Lung (tissue), 12 donors: ENCODE measurements around the gene CACUL1. TPM values are rescaled to one million over a fixed set of nuclear protein-coding genes. Genes with fewer than 3 reads are reported as not detected.
"Not testable (repeated sequence)": the region's sequence is repeated elsewhere in the genome, so short reads cannot be mapped to it uniquely, and the experiment has no call there.

ENCODE experiments used
- ATAC-seq: fragments of 200-7000 bp; cut with Tn5 transposase; one replicate; pipeline ENCODE4 v1.9.1; 2020; ENCODE audit warnings: moderate number of reproducible peaks; ENCODE audit not compliant: insufficient read depth, low FRiP score
- DNase-seq, 3 donors: peaks; one replicate each; pipeline ENCODE4 v3.0.0-alpha.2; 2013 to 2017
- H3K27ac ChIP-seq, 2 donors: one replicate each; pipeline ENCODE4 v1.5.1; 2013; ENCODE audit warnings: mild to moderate bottlenecking in 2 of 2, moderate library complexity in 2 of 2, control low read depth in 1 of 2, inconsistent platforms in 1 of 2, low read depth in 1 of 2, low read length in 1 of 2
- H3K27me3 ChIP-seq, 3 donors: one replicate each; pipeline ENCODE4 v1.5.1; 2013; ENCODE audit warnings: low read length in 2 of 3; ENCODE audit not compliant: control insufficient read depth in 3 of 3, insufficient read depth in 3 of 3
- H3K36me3 ChIP-seq, 4 donors: one replicate each; pipeline ENCODE4 v1.5.1; 2013; ENCODE audit warnings: low read length in 4 of 4, mild to moderate bottlenecking in 1 of 4, moderate library complexity in 1 of 4; ENCODE audit not compliant: control insufficient read depth in 4 of 4, insufficient read depth in 4 of 4
- H3K4me1 ChIP-seq, 5 donors: one replicate each; pipeline ENCODE4 v1.5.1; 2013; ENCODE audit warnings: low read length in 5 of 5, mild to moderate bottlenecking in 2 of 5, moderate library complexity in 1 of 5; ENCODE audit not compliant: control insufficient read depth in 5 of 5, insufficient read depth in 5 of 5
- H3K4me3 ChIP-seq: one replicate; pipeline ENCODE4 v1.5.1; 2013; ENCODE audit warnings: mild to moderate bottlenecking, control low read depth, moderate library complexity
- H3K9ac ChIP-seq, 2 donors: one replicate each; pipeline ENCODE4 v1.5.1; 2013; ENCODE audit warnings: low read length in 2 of 2, control low read depth in 1 of 2; ENCODE audit not compliant: insufficient read depth in 1 of 2
- H3K9me3 ChIP-seq, 4 donors: one replicate each; pipeline ENCODE4 v1.5.1; 2013; ENCODE audit warnings: low read length in 3 of 4, mild to moderate bottlenecking in 1 of 4, moderate library complexity in 1 of 4; ENCODE audit not compliant: control insufficient read depth in 4 of 4, insufficient read depth in 3 of 4
- WGBS, 2 donors: extraction: QIAGEN DNeasy Blood & Tissue Kit; methylation state at CpG; one replicate each; pipeline ENCODE4 v1.1.7; 2013; 5-methylcytosine and 5-hydroxymethylcytosine counted together
- polyA plus RNA-seq, 2 donors: library from polyadenylated mRNA; stranded (reverse); fragments of 200-250 nt; gene quantifications; one replicate each; pipeline ENCODE4 v1.2.1, GENCODE V29; 2013
- total RNA-seq, 2 donors: library from RNA; depleted of rRNA in 1 of 2; stranded (reverse); fragments of >200 nt in 1 of 2; gene quantifications; one replicate each; pipeline ENCODE4 v1.2.1, GENCODE V29; 2014 to 2021
- TF ChIP-seq, protein P1 (sequence below): IDR thresholded peaks from 2 replicates; pipeline ENCODE4 v1.5.1; 2012; ENCODE audit warnings: mild to moderate bottlenecking; ENCODE audit errors: control extremely low read depth, extremely low read depth
- donor health status: control.
- donor health status: control.
- donor health status: Bipolar disorder and iron deficiency.
- donor health status: healthy.
- donor health status: DM: yes; HTN: yes; CAD: no.

Gene CACUL1
- total and polyA plus RNA-seq, 4 donors, result 7.9 to 66.3 (median 23.0) TPM

- Histone ChIP-seq H3K36me3 (no peaks in the 10 kb centered on the region), H3K27ac (no peak overlapping the region), H3K27me3 (no peaks in the 10 kb centered on the region), H3K9me3 (peaks cover 0 to 2% (median 0%) of the 10 kb centered on the region in 4 donors), H3K9ac (no peak overlapping the region), H3K4me3 (no peak overlapping the region), H3K4me1 (no peaks in the 10 kb centered on the region)
- no peak for ATAC-seq
- TF ChIP-seq, protein P1, sequence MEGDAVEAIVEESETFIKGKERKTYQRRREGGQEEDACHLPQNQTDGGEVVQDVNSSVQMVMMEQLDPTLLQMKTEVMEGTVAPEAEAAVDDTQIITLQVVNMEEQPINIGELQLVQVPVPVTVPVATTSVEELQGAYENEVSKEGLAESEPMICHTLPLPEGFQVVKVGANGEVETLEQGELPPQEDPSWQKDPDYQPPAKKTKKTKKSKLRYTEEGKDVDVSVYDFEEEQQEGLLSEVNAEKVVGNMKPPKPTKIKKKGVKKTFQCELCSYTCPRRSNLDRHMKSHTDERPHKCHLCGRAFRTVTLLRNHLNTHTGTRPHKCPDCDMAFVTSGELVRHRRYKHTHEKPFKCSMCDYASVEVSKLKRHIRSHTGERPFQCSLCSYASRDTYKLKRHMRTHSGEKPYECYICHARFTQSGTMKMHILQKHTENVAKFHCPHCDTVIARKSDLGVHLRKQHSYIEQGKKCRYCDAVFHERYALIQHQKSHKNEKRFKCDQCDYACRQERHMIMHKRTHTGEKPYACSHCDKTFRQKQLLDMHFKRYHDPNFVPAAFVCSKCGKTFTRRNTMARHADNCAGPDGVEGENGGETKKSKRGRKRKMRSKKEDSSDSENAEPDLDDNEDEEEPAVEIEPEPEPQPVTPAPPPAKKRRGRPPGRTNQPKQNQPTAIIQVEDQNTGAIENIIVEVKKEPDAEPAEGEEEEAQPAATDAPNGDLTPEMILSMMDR, result no peak
- 87 to 93% methylated on average over 24 of the region's 24 CpGs for WGBS, 2 donors
- no peak for DNase-seq
Observed at GRCh38 chr10:118783776-118784545, 29.2 kb upstream of the CACUL1 start.

DNA sequence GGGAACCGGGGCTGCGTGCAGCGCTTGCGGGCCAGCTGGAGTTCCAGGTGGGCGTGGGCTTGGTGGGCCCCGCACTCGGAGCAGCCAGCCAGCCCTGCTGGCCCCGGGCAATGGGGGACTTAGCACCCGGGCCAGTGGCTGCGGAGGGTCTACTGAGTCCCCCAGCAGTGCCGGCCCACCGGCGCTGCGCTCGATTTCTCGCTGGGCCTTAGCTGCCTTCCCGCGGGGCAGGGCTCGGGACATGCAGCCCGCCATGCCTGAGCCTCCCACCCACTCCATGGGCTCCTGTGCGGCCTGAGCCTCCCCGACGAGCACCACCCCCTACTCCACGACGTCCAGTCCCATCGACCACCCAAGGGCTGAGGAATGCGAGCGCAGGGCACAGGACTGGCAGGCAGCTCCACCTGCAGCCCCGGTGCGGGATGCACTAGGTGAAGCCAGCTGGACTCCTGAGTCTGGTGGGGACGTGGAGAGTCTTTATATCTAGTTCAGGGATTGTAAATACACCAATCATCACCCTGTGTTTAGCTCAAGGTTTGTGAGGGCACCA is 28.2 kb upstream of the CACUL1 start:
- H3K27ac ChIP-seq, H3K4me3 ChIP-seq, ATAC-seq, H3K9ac ChIP-seq, H3K27me3 ChIP-seq, H3K4me1 ChIP-seq, DNase-seq, H3K9me3 ChIP-seq, H3K36me3 ChIP-seq: not testable (repeated sequence)
- 90 to 96% methylated on average over 26 to 28 of the region's 31 CpGs for WGBS, 2 donors

DNA sequence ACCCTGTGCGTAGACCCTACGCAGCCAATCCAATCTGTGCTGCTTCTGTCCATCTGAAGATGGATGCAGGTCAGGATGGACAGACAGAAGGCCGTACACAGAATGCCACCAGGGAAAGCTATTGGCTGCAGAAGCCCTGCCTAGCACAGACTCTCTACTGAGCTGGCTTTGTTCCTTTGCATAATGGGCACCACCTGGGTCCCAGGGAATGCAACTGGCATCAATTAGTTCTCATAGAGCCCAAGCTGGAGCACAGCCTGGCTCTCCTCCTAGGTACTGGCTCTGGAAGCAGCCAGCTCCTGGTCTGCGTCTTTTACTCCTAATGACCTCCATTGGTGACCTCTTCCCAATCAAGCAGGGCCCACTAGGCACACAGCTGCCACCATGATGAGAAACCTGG is 26.8 kb upstream of the CACUL1 start:
- no peaks in the 10 kb centered on the region for H3K4me1 ChIP-seq
- TF ChIP-seq, protein P1, result no peak
- H3K4me3 ChIP-seq, result no peak overlapping the region
- no peak overlapping the region for H3K27ac ChIP-seq
- H3K9ac ChIP-seq, result no peak overlapping the region
- DNase-seq (no peak), ATAC-seq (no peak)
- no peaks in the 10 kb centered on the region for H3K27me3 ChIP-seq
- peaks cover 0 to 2% (median 0%) of the 10 kb centered on the region in 4 donors for H3K9me3 ChIP-seq
- H3K36me3 ChIP-seq, result no peaks in the 10 kb centered on the region
- 87 to 96% methylated on average over 4 of the region's 4 CpGs for WGBS, 2 donors

DNA sequence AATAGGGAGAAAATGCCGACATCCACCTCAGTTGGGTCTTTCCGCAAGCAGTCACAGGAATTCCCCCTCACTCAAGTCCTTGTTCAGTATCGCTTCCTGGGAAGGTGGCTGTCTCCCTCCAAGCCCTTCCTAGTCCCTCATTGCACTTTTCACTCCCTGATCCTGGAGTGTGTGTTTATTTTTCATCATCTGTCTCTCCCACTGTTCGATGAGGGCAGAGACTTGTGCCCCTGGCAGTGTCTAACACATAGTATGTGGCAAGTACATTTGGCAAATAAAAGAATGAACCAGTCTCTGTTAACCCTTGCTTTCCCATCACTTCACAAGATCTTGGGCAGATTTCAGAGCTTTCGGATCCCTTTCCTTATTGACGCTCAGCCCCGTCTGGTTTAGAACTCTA is 24.0 kb upstream of the CACUL1 start:
- no peaks in the 10 kb centered on the region for H3K36me3 ChIP-seq
- 58 to 77% methylated on average over 7 of the region's 7 CpGs for WGBS, 2 donors
- H3K27me3 ChIP-seq, result no peaks in the 10 kb centered on the region
- TF ChIP-seq, protein P1, result no peak
- H3K9ac ChIP-seq, result no peak overlapping the region
- H3K4me3 ChIP-seq, result no peak overlapping the region
- H3K9me3 ChIP-seq, result peaks cover 0 to 2% (median 0%) of the 10 kb centered on the region in 4 donors
- no peak overlapping the region for H3K27ac ChIP-seq
- DNase-seq, result no peak
- H3K4me1 ChIP-seq, result no peaks in the 10 kb centered on the region
- no peak for ATAC-seq
